ENCODE results near the gene NDUFB7.
"Not testable (repeated sequence)": the region's sequence is repeated elsewhere in the genome, so short reads cannot be mapped to it uniquely, and the experiment has no call there.

NDUFB7 gene

GRCh38 chr19:14571695-14572490 lies at the start of gene NDUFB7:
TSS of gene NDUFB7 (minus strand) at chr19:14572066. CDS start at chr19:14572000, 66 bp downstream.
- DNase-seq: peak; percentile 97

GRCh38 chr19:14619404-14619803 lies 47.5 kb upstream of the NDUFB7 start:
- no peak for DNase-seq

- DNase-seq: no peak
Measured at GRCh38 chr19:14616407-14616806, 44.5 kb upstream of the NDUFB7 start.

- DNase-seq: no peak
Measured at GRCh38 chr19:14615623-14616022, 43.8 kb upstream of the NDUFB7 start.

GRCh38 chr19:14614099-14614412 lies 42.2 kb upstream of the NDUFB7 start:
- peak; percentile 40 for DNase-seq

GRCh38 chr19:14613399-14614098 lies 41.7 kb upstream of the NDUFB7 start:
- not testable (repeated sequence) for DNase-seq

- no peak for DNase-seq
Measured at GRCh38 chr19:14612657-14613056, 40.8 kb upstream of the NDUFB7 start.

- DNase-seq: not testable (repeated sequence)
Measured at GRCh38 chr19:14612242-14612641, 40.4 kb upstream of the NDUFB7 start.

GRCh38 chr19:14611051-14611450 lies 39.2 kb upstream of the NDUFB7 start:
- no peak for DNase-seq

GRCh38 chr19:14606627-14607026 lies 34.8 kb upstream of the NDUFB7 start:
- DNase-seq: no peak

GRCh38 chr19:14603990-14604387 lies 32.1 kb upstream of the NDUFB7 start:
- no peak for DNase-seq

GRCh38 chr19:14599548-14600147 lies 27.8 kb upstream of the NDUFB7 start:
- DNase-seq: no peak

GRCh38 chr19:14595558-14595957 lies 23.7 kb upstream of the NDUFB7 start:
- no peak for DNase-seq

GRCh38 chr19:14589433-14589832 lies 17.6 kb upstream of the NDUFB7 start:
- not testable (repeated sequence) for DNase-seq

- DNase-seq: not testable (repeated sequence)
Measured at GRCh38 chr19:14585187-14585586, 13.3 kb upstream of the NDUFB7 start.

- DNase-seq: not testable (repeated sequence)
Measured at GRCh38 chr19:14584372-14584771, 12.5 kb upstream of the NDUFB7 start.

- DNase-seq: no peak
Measured at GRCh38 chr19:14582894-14583340, 11.1 kb upstream of the NDUFB7 start, which contains the start of gene CLEC17A. TSS of gene CLEC17A (plus strand) at chr19:14583084. CDS start at chr19:14583161, 77 bp downstream.

- peak; percentile 36 for DNase-seq
Measured at GRCh38 chr19:14580623-14581237, 8.9 kb upstream of the NDUFB7 start.

GRCh38 chr19:14577885-14578427 lies 6.1 kb upstream of the NDUFB7 start:
- DNase-seq: no peak

- DNase-seq: no peak
Measured at GRCh38 chr19:14577264-14577663, 5.4 kb upstream of the NDUFB7 start.

GRCh38 chr19:14576363-14576762 lies 4.5 kb upstream of the NDUFB7 start:
- DNase-seq: no peak

GRCh38 chr19:14575428-14575980 lies 3.6 kb upstream of the NDUFB7 start:
- no peak for DNase-seq

All from hematopoietic multipotent progenitor cell treated with erythropoietin and hydrocortisone succinate and interleukin-3 and kit ligand, for 8 days (in vitro differentiated cells).